IMR-90 (cell line): ENCODE results near the gene AQP7. TPM values are rescaled to one million over a fixed set of nuclear protein-coding genes. Genes with fewer than 3 reads are reported as not detected.

Source experiments
- ATAC-seq: fragments of 200-7000 bp; cut with Tn5 transposase; 2 replicates; pipeline ENCODE4 v1.9.1; 2020; ENCODE audit warnings: low read depth, mild to moderate bottlenecking, moderate library complexity
- BruUV-seq: library from RNA; stranded (reverse); fragments of 400-500 nt; replicated peaks from 2 replicates; lab custom pipeline; 2021; lab: Mats Ljungman, UMichigan
- CTCF ChIA-PET: fragments of 300-600 bp; formaldehyde crosslinking; extraction: SDS; loops from one replicate; lab custom pipeline; 2021; ENCODE audit warnings: antibody characterized with exemption; lab: Yijun Ruan, JAX
- POLR2A ChIA-PET: fragments of 300-600 bp; sonication (Branson Sonifier 250); formaldehyde crosslinking; loops from one replicate; lab custom pipeline; 2022; ENCODE audit warnings: antibody characterized with exemption; ENCODE audit not compliant: unreplicated experiment; lab: Charles Lee
- DNase-seq: peaks from one replicate; pipeline ENCODE4 v3.0.0; 2013
- H2AFZ ChIP-seq: replicated peaks from 2 replicates; pipeline ENCODE3; 2013; ENCODE audit warnings: low read length, mild to moderate bottlenecking; ENCODE audit not compliant: poor library complexity
- H2AK5ac ChIP-seq: 2 replicates; pipeline ENCODE4 v1.6.1; 2013; ENCODE audit warnings: low read depth, low read length, inconsistent platforms
- H2AK9ac ChIP-seq: replicated peaks from 2 replicates; pipeline ENCODE3; 2013; ENCODE audit warnings: mild to moderate bottlenecking, low read depth, low read length, moderate library complexity; ENCODE audit not compliant: poor library complexity
- H2BK120ac ChIP-seq: 2 replicates; pipeline ENCODE4 v1.6.1; 2013; ENCODE audit warnings: low read depth, low read length, inconsistent platforms
- H2BK15ac ChIP-seq: 3 replicates; pipeline ENCODE4 v1.6.1; 2013; ENCODE audit warnings: low read depth, low read length, inconsistent platforms
- H2BK20ac ChIP-seq: 2 replicates; pipeline ENCODE4 v1.6.1; 2013; ENCODE audit warnings: low read depth, mild to moderate bottlenecking, inconsistent platforms, low read length, moderate library complexity
- H2BK5ac ChIP-seq: 2 replicates; pipeline ENCODE4 v1.6.1; 2013; ENCODE audit warnings: mild to moderate bottlenecking, low read depth, low read length, inconsistent platforms; ENCODE audit not compliant: poor library complexity, severe bottlenecking
- H3K14ac ChIP-seq: replicated peaks from 2 replicates; pipeline ENCODE4 v1.6.1; 2013; ENCODE audit warnings: low read depth, low read length, inconsistent platforms
- H3K18ac ChIP-seq: 2 replicates; pipeline ENCODE4 v1.6.1; 2013; ENCODE audit warnings: low read depth, low read length, control low read depth
- H3K23ac ChIP-seq: 2 replicates; pipeline ENCODE4 v1.6.1; 2013; ENCODE audit warnings: low read depth, low read length, inconsistent platforms
- H3K27ac ChIP-seq: 2 replicates; pipeline ENCODE4 v1.5.1; 2013; ENCODE audit warnings: mild to moderate bottlenecking, control low read depth, low read length; ENCODE audit not compliant: insufficient read depth
- H3K27me3 ChIP-seq: 2 replicates; pipeline ENCODE4 v1.6.1; 2013; ENCODE audit warnings: low read length; ENCODE audit not compliant: control insufficient read depth, insufficient read depth
- H3K36me3 ChIP-seq: 2 replicates; pipeline ENCODE4 v1.6.1; 2013; ENCODE audit warnings: low read length, mixed read lengths; ENCODE audit not compliant: control insufficient read depth, insufficient read depth
- H3K4ac ChIP-seq: 2 replicates; pipeline ENCODE4 v1.6.1; 2013; ENCODE audit warnings: low read depth, low read length, inconsistent platforms
- H3K4me1 ChIP-seq: 2 replicates; pipeline ENCODE4 v1.6.1; 2013; ENCODE audit warnings: low read length, mixed read lengths; ENCODE audit not compliant: control insufficient read depth, insufficient read depth
- H3K4me2 ChIP-seq: 2 replicates; pipeline ENCODE4 v1.6.1; 2013; ENCODE audit warnings: low read depth, mild to moderate bottlenecking, control low read depth, low read length, moderate library complexity
- H3K4me3 ChIP-seq: 2 replicates; pipeline ENCODE4 v1.5.1; 2013; ENCODE audit warnings: low read depth, mild to moderate bottlenecking, control low read depth, low read length, moderate library complexity; ENCODE audit not compliant: insufficient read depth
- H3K56ac ChIP-seq: 2 replicates; pipeline ENCODE4 v1.6.1; 2013; ENCODE audit warnings: low read length, inconsistent platforms; ENCODE audit not compliant: insufficient read depth; ENCODE audit errors: extremely low read depth
- H3K79me1 ChIP-seq, 2 experiments: 2 replicates each; pipeline ENCODE4 v1.6.1; 2013; ENCODE audit warnings: low read length in 2 of 2, inconsistent platforms in 1 of 2, low read depth in 1 of 2
- H3K9ac ChIP-seq: 2 replicates; pipeline ENCODE4 v1.6.1; 2013; ENCODE audit warnings: low read depth, low read length, control low read depth
- H3K9me1 ChIP-seq: 2 replicates; pipeline ENCODE4 v1.6.1; 2013; ENCODE audit warnings: low read length, inconsistent platforms; ENCODE audit not compliant: insufficient read depth
- H3K9me3 ChIP-seq: 2 replicates; pipeline ENCODE4 v1.6.1; 2013; ENCODE audit warnings: low read length; ENCODE audit not compliant: control insufficient read depth, insufficient read depth
- H4K20me1 ChIP-seq: 2 replicates; pipeline ENCODE4 v1.6.1; 2013; ENCODE audit warnings: low read length, inconsistent platforms; ENCODE audit not compliant: insufficient read depth
- H4K5ac ChIP-seq: 2 replicates; pipeline ENCODE4 v1.6.1; 2013; ENCODE audit warnings: mild to moderate bottlenecking, low read depth, low read length, control low read depth
- H4K8ac ChIP-seq, 2 experiments: 2 replicates each; pipeline ENCODE4 v1.6.1; 2013; ENCODE audit warnings: low read depth in 2 of 2, low read length in 2 of 2, control low read depth in 1 of 2, inconsistent platforms in 1 of 2
- H4K91ac ChIP-seq: 2 replicates; pipeline ENCODE4 v1.6.1; 2013; ENCODE audit warnings: low read depth, low read length, inconsistent platforms; ENCODE audit not compliant: insufficient read depth
- CEBPB ChIP-seq: IDR thresholded peaks from 2 replicates; pipeline ENCODE4 v1.6.1; 2012; ENCODE audit warnings: low read depth, low read length, improper control_type of control experiment
- CHD1 ChIP-seq: IDR thresholded peaks from 2 replicates; pipeline ENCODE4 v1.6.1; 2012; ENCODE audit warnings: low read depth, low read length, improper control_type of control experiment
- FOS ChIP-seq: fragments of 150-350 bp; IDR thresholded peaks from 2 replicates; pipeline ENCODE4 v1.6.1; 2016; ENCODE audit warnings: low read depth, low read length
- RCOR1 ChIP-seq: IDR thresholded peaks from 2 replicates; pipeline ENCODE4 v1.6.1; 2012; ENCODE audit warnings: mild to moderate bottlenecking, low read length, improper control_type of control experiment; ENCODE audit not compliant: insufficient replicate concordance
- WGBS, 2 experiments: methylation state at CpG; one replicate each; pipeline versions ENCODE4 v1.1.5 to v1.1.7; 2013; ENCODE audit warnings: missing lambda C conversion rate in 2 of 2; ENCODE audit not compliant: insufficient read length in 1 of 2; ENCODE audit errors: extremely low coverage in 2 of 2; 5-methylcytosine and 5-hydroxymethylcytosine counted together
- dilution Hi-C: fragments of 300-500 bp; cut with HindIII; formaldehyde crosslinking; loops from one replicate; pipeline ENCODE4 v1.14.3; 2018; ENCODE audit warnings: low sequenced_read_pairs; ENCODE audit not compliant: unreplicated experiment
- in situ Hi-C: fragments of 300-500 bp; cut with MboI; formaldehyde crosslinking; loops from 3 replicates; pipeline ENCODE4 v1.14.3; 2019; ENCODE audit warnings: low sequenced_read_pairs, inconsistent platforms, mixed read lengths
- intact Hi-C: fragments of 100-400 bp; cut with micrococcal nuclease; formaldehyde crosslinking; loops from 2 replicates; pipeline ENCODE4 v1.10.0; 2022
- polyA plus RNA-seq, 3 experiments: library from polyadenylated mRNA; depleted of rRNA; stranded (reverse); fragments of >200 nt; gene quantifications; 2 replicates each; pipeline ENCODE4 v1.2.3, GENCODE V29; 2012; ENCODE audit warnings: low replicate concordance in 1 of 3
- total RNA-seq: library from RNA; depleted of rRNA; stranded (reverse); fragments of >200 nt; gene quantifications from 2 replicates; pipeline ENCODE4 v1.2.3, GENCODE V29; 2012

AQP7 gene
- total and polyA plus RNA-seq, 2 of the 4 experiments (the other 2 are of a cell fraction), result 0.07 TPM; not detected in 1

DNA sequence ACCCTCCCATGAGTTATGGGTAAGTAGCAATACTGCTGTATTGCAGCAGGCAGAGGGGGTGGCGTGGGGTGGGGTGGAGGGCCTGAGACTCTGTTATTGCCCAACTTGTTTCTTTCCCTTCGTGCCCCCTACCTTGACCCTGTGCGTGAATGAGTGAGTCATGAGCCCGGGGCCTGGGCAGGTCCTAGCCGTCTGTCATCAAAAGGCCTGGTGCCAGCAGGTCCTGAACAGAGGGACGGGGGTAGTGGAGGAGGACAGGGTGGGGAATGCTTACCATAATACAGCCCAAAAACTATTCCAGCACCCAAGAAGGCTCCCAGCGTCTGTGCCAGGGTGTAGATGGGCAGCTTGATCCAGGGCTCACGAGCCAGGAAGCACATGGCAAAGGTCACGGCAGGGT, 40.7 kb upstream of the AQP7 start:
- in situ Hi-C loops, result no loop called here
- Histone ChIP-seq H3K9me1 (peaks cover 7% of the 10 kb centered on the region), H3K4me2 (no peak overlapping the region), H4K20me1 (no peaks in the 10 kb centered on the region), H2BK120ac (no peak overlapping the region), H3K27me3 (peaks cover 11% of the 10 kb centered on the region), H3K14ac (no peak overlapping the region), H3K4me1 (peaks cover 10% of the 10 kb centered on the region), H2BK5ac (no peak overlapping the region), H3K4me3 (no peak overlapping the region), H4K91ac (no peak overlapping the region), H3K9me3 (no peaks in the 10 kb centered on the region), H3K18ac (no peak overlapping the region), H2BK20ac (no peak overlapping the region), H3K4ac (no peak overlapping the region), H4K5ac (no peak overlapping the region), H3K23ac (no peak overlapping the region), H3K79me1 (no peaks in the 10 kb centered on the region), H4K8ac (no peak overlapping the region), H3K56ac (no peak overlapping the region), H3K9ac (no peak overlapping the region), H2BK15ac (no peak overlapping the region), H3K36me3 (no peaks in the 10 kb centered on the region), H2AK9ac (no peak overlapping the region), H2AFZ (peak overlapping the region; percentile 23), H2AK5ac (no peak overlapping the region), H3K27ac (no peak overlapping the region)
- DNase-seq (peak; percentile 16), ATAC-seq (no peak)
- no TSS peak for BruUV-seq
- ChIA-PET CTCF (no interaction called here), POLR2A (no interaction called here)
- TF ChIP-seq FOS (0 out of 2 replicates have a peak, but pooled peaks have one; percentile 3), CEBPB (peak; percentile 57; the same call in 1 of the 2 replicates), RCOR1 (no peak), CHD1 (no peak)
- dilution Hi-C loops, result no loop called here
- 93% methylated on average over 2 of the region's 9 CpGs; no CpG with 5 or more reads in 1 of the 2 experiments for WGBS, 2 experiments
- intact Hi-C loops, result no loop called here
